ENCODE data around the gene C3orf22. TPM values are rescaled to one million over a fixed set of nuclear protein-coding genes. Genes with fewer than 3 reads are reported as not detected.

C3orf22 gene
- total and polyA plus RNA-seq, 7 donors = 0.12 TPM; not detected in 6

DNA sequence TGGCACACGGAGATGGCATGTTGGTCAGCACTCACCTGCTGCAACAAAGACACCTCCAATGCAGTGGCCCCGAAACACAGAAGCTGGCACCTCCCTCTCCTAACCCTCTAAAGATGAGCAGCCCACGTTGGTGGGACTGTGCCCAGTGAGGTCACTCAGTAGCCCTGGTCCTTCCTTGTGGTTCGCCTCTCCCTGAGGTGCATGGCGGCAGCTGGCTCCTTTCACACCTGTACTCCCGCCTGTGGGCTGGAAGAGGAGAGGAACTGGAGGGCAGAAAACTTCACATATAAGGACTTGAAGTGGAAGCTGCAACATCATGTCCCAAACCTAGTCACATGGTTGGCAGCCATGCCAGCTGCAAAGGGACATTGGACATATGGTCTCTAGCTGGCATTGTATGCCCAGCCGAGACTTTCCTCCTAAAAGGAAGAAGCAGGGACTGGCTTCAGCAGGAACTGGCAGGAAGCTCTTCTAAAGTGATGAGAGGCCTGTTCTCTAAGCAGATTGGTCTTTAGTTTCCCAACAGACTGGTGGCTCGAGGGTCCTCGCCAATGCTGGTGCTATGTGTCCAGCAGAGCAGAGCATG lies 10.8 kb upstream of the C3orf22 start:
- no peaks in the 10 kb centered on the region for H3K9me3 ChIP-seq
- H3K27ac ChIP-seq = no peak overlapping the region
- 82 to 89% (median 86%) methylated on average over 9 of the region's 9 CpGs for WGBS, 3 donors
- H3K36me3 ChIP-seq (ENCODE audit: insufficient read depth in 1 of 2, low read depth in 1 of 2) = no peaks in the 10 kb centered on the region
- TF ChIP-seq, protein P1, sequence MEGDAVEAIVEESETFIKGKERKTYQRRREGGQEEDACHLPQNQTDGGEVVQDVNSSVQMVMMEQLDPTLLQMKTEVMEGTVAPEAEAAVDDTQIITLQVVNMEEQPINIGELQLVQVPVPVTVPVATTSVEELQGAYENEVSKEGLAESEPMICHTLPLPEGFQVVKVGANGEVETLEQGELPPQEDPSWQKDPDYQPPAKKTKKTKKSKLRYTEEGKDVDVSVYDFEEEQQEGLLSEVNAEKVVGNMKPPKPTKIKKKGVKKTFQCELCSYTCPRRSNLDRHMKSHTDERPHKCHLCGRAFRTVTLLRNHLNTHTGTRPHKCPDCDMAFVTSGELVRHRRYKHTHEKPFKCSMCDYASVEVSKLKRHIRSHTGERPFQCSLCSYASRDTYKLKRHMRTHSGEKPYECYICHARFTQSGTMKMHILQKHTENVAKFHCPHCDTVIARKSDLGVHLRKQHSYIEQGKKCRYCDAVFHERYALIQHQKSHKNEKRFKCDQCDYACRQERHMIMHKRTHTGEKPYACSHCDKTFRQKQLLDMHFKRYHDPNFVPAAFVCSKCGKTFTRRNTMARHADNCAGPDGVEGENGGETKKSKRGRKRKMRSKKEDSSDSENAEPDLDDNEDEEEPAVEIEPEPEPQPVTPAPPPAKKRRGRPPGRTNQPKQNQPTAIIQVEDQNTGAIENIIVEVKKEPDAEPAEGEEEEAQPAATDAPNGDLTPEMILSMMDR (IDR thresholded peaks at IDR 0.05) = no peak
- H3K4me1 ChIP-seq = peaks cover 3% of the 10 kb centered on the region
- H3K27me3 ChIP-seq (ENCODE audit: insufficient read depth in 3 of 3, low read length in 2 of 3) = no peaks in the 10 kb centered on the region
- intact Hi-C loops (cut with DNase I) = no loop called here
- H3K4me3 ChIP-seq = no peak overlapping the region
- ATAC-seq (no peak), DNase-seq (peak in 1 of 2 donors; percentile 32)

DNA sequence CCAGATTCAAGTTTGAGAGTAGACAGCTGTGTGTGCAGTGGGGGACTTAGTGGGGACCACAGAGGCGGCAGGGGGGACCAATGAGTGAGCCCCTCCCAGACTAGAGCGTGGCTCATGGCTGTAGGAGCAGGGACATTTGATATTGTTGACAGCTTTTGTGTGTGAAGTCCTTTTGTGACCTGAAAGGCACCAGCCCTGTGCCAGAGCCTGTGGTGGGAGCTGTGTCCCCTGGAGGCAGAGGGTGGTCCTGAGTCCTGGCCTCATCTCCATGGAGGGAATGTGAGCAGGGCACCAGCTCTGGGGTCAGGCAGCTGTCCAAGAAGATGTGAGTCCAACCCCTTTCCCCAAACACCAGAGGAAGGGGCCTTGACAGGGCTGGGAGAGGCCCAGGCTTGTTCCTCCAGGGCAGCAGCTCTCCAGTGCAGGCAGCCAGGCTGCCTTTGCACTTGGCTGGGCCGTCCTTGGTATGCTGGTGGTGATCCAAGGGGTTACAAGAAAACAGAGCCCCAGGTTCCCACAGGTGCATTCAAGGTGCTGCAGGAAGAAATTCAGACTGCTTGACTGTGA lies 10.1 kb upstream of the C3orf22 start:
- TF ChIP-seq, protein P1 (IDR thresholded peaks at IDR 0.05) = no peak
- peaks cover 1% of the 10 kb centered on the region for H3K4me1 ChIP-seq
- no peak for DNase-seq
- no peaks in the 10 kb centered on the region for H3K27me3 ChIP-seq (ENCODE audit: insufficient read depth in 3 of 3, low read length in 2 of 3)
- no peaks in the 10 kb centered on the region for H3K9me3 ChIP-seq
- intact Hi-C loops (cut with DNase I) = no loop called here
- H3K4me3 ChIP-seq = no peak overlapping the region
- ATAC-seq = no peak
- WGBS, 3 donors = 66 to 71% (median 68%) methylated on average over 3 of the region's 3 CpGs
- no peaks in the 10 kb centered on the region for H3K36me3 ChIP-seq (ENCODE audit: insufficient read depth in 1 of 2, low read depth in 1 of 2)
- no peak overlapping the region for H3K27ac ChIP-seq

DNA sequence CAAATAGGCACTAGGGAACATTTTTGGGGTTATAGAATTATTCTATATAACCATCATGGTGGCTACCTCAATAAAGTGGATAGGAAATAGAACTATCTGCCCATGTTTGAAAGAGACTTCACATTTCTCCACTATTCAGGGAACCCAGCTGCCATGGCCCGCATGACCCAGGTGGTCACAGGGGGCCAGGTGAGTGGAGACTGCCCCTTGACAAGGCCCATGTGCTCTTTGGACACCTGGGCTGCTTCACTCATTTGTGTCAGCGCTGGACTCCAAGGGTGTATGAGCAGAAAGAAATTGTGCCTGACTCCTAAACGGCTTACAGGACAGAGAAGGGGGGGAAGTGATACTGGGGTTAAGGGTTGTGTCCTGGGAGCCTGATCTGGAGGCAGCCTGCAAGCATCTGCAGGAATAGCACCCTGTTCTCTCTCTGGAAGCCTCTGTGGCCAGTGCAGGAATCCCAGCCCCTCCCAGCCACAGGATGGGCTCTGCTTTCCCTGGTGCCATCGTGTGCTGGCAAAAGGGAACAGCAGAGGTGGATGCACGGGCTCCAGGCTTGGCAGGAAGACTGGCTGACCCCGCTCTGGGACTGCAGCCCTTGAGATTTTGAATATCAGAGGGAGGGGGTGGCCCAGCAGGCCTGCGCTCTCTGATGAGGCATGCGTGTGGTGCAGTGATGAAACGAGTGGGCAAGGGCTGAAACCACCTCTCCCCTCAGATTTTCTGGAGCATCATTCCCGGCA lies 9.1 kb upstream of the C3orf22 start:
- no peaks in the 10 kb centered on the region for H3K4me1 ChIP-seq
- TF ChIP-seq, protein P1 (IDR thresholded peaks at IDR 0.05) = no peak
- intact Hi-C loops (cut with DNase I) = no loop called here
- peak in 1 of 2 donors; percentile 16 for DNase-seq
- no peak for ATAC-seq
- peaks cover 1% of the 10 kb centered on the region for H3K9me3 ChIP-seq
- no peaks in the 10 kb centered on the region for H3K27me3 ChIP-seq (ENCODE audit: insufficient read depth in 3 of 3, low read length in 2 of 3)
- H3K27ac ChIP-seq = no peak overlapping the region
- WGBS, 3 donors = 51 to 60% (median 58%) methylated on average over 10 of the region's 10 CpGs
- no peak overlapping the region for H3K4me3 ChIP-seq
- no peaks in the 10 kb centered on the region for H3K36me3 ChIP-seq (ENCODE audit: insufficient read depth in 1 of 2, low read depth in 1 of 2)

- no peak overlapping the region for H3K4me3 ChIP-seq
- H3K27ac ChIP-seq = no peak overlapping the region
- no peaks in the 10 kb centered on the region for H3K27me3 ChIP-seq (ENCODE audit: insufficient read depth in 3 of 3, low read length in 2 of 3)
- intact Hi-C loops (cut with DNase I) = no loop called here
- TF ChIP-seq, protein P1 (IDR thresholded peaks at IDR 0.05) = no peak
- H3K9me3 ChIP-seq = peaks cover 6% of the 10 kb centered on the region
- no peaks in the 10 kb centered on the region for H3K36me3 ChIP-seq (ENCODE audit: insufficient read depth in 1 of 2, low read depth in 1 of 2)
- DNase-seq = no peak
- WGBS, 3 donors = 49 to 81% (median 75%) methylated on average over 2 of the region's 2 CpGs
- H3K4me1 ChIP-seq = no peaks in the 10 kb centered on the region
- ATAC-seq = no peak
These were observed 4.1 kb upstream of the C3orf22 start for GRCh38 chr3:126562737-126563276.

Measured in psoas muscle (tissue), 8 donors.